HCT116 (cell line): Measurements from ENCODE around the gene CUX1. TPM values are rescaled to one million over a fixed set of nuclear protein-coding genes. Genes with fewer than 3 reads are reported as not detected.

ENCODE experiments used
- ATAC-seq: fragments of 200-7000 bp; cut with Tn5 transposase; 2 replicates; pipeline ENCODE4 v1.9.1; 2020; ENCODE audit warnings: mild to moderate bottlenecking, moderate library complexity
- BruUV-seq: library from RNA; stranded (reverse); fragments of 400-500 nt; replicated peaks from 2 replicates; lab custom pipeline; 2021; lab: Mats Ljungman, UMichigan
- CTCF ChIA-PET: fragments of 300-600 bp; sonication (Branson Sonifier 250); formaldehyde crosslinking; loops from one replicate; lab custom pipeline; 2021; ENCODE audit warnings: antibody characterized with exemption; lab: Charles Lee
- POLR2A ChIA-PET: fragments of 300-600, 350-600 bp; sonication (Branson Sonifier 250); formaldehyde crosslinking; loops from one replicate; lab custom pipeline; 2021; ENCODE audit warnings: antibody characterized with exemption; lab: Charles Lee
- RAD21 ChIA-PET, 2 experiments: fragments of 300-600 bp; sonication (Branson Sonifier 250); formaldehyde crosslinking; loops; one replicate each; lab custom pipeline; 2023; ENCODE audit warnings: low total read pairs in 2 of 2; ENCODE audit not compliant: uncharacterized antibody in 2 of 2, unreplicated experiment in 2 of 2, low non-redundant PET in 1 of 2; lab: Charles Lee
- DNase-seq: peaks from one replicate; pipeline ENCODE4 v3.0.0-alpha.2; 2010; ENCODE audit warnings: low read depth, low spot score
- H2AFZ ChIP-seq: fragments of 200-600 bp; shearing (Covaris generic), sonication (generic); 2 replicates; pipeline ENCODE4 v1.6.1; 2017; ENCODE audit warnings: low read depth, mixed run types, mixed read lengths, antibody characterized with exemption, low read length; ENCODE audit not compliant: poor library complexity, severe bottlenecking
- H3K27ac ChIP-seq: 2 replicates; pipeline ENCODE4 v1.5.1; 2012; ENCODE audit warnings: low read depth, low read length
- H3K27me3 ChIP-seq: fragments of 200-600 bp; sonication (generic); 2 replicates; pipeline ENCODE4 v1.6.1; 2016; ENCODE audit warnings: mixed run types, low read length, mixed read lengths; ENCODE audit not compliant: insufficient read depth
- H3K36me3 ChIP-seq, 2 experiments: fragments of 200-500 bp in 1 of 2; fragments of 200-600 bp in 1 of 2; sonication (Bioruptor generic) in 1 of 2; sonication (generic) in 1 of 2; 2 replicates each; pipeline versions ENCODE4 v1.5.1 to v1.6.1; 2014 to 2016; ENCODE audit warnings: low read length in 2 of 2, inconsistent platforms in 1 of 2, mixed read lengths in 1 of 2, mixed run types in 1 of 2; ENCODE audit not compliant: insufficient read depth in 2 of 2, control insufficient read depth in 1 of 2
- H3K4me1 ChIP-seq, 2 experiments: fragments of 200-600 bp in 1 of 2; sonication (generic) in 1 of 2; 2 replicates each; pipeline versions ENCODE4 v1.5.1 to v1.6.1; 2012 to 2017; ENCODE audit warnings: low read length in 2 of 2, inconsistent platforms in 1 of 2, mild to moderate bottlenecking in 1 of 2, mixed read lengths in 1 of 2, mixed run types in 1 of 2, moderate library complexity in 1 of 2; ENCODE audit not compliant: insufficient read depth in 2 of 2, control insufficient read depth in 1 of 2
- H3K4me2 ChIP-seq: fragments of 200-600 bp; sonication (generic); 2 replicates; pipeline ENCODE4 v1.6.1; 2017; ENCODE audit warnings: mixed run types, low read length, mixed read lengths
- H3K4me3 ChIP-seq, 2 experiments: fragments of 200-600 bp in 1 of 2; sonication (generic) in 1 of 2; replicated peaks in 1 of 2; 2 replicates each; pipeline ENCODE4 v1.5.1; 2011 to 2016; ENCODE audit warnings: low read length in 2 of 2, control low read depth in 1 of 2, low read depth in 1 of 2, mild to moderate bottlenecking in 1 of 2, mixed read lengths in 1 of 2, mixed run types in 1 of 2
- H3K79me2 ChIP-seq: fragments of 200-600 bp; sonication (generic); 2 replicates; pipeline ENCODE4 v1.6.1; 2017; ENCODE audit warnings: mild to moderate bottlenecking, mixed run types, low read length, moderate library complexity, mixed read lengths; ENCODE audit not compliant: insufficient read depth
- H3K9ac ChIP-seq: fragments of 200-600 bp; sonication (generic); 2 replicates; pipeline ENCODE4 v1.6.1; 2016; ENCODE audit warnings: low read length, mixed read lengths
- H3K9me2 ChIP-seq: fragments of 200-600 bp; sonication (generic), shearing (Covaris generic); 2 replicates; pipeline ENCODE4 v1.6.1; 2017; ENCODE audit warnings: mixed run types, mild to moderate bottlenecking, moderate library complexity; ENCODE audit not compliant: insufficient read depth
- H3K9me3 ChIP-seq, 2 experiments: fragments of 200-500 bp in 1 of 2; fragments of 200-600 bp in 1 of 2; sonication (Bioruptor generic) in 1 of 2; sonication (generic) in 1 of 2; 2 replicates each; pipeline ENCODE4 v1.6.1; 2014 to 2017; ENCODE audit warnings: low read length in 2 of 2, mixed read lengths in 2 of 2, inconsistent platforms in 1 of 2, low read depth in 1 of 2, mild to moderate bottlenecking in 1 of 2, mixed run types in 1 of 2, moderate library complexity in 1 of 2; ENCODE audit not compliant: control insufficient read depth in 1 of 2, insufficient read depth in 1 of 2
- H4K20me1 ChIP-seq: fragments of 200-600 bp; sonication (generic), shearing (Covaris generic); 2 replicates; pipeline ENCODE4 v1.6.1; 2017; ENCODE audit warnings: mixed run types, mild to moderate bottlenecking, moderate library complexity; ENCODE audit not compliant: insufficient read depth
- EGR1 ChIP-seq: IDR thresholded peaks from 2 replicates; pipeline ENCODE4 v1.6.1; 2012; ENCODE audit warnings: low read depth
- ELF1 ChIP-seq: IDR thresholded peaks from 2 replicates; pipeline ENCODE4 v1.6.1; 2012; ENCODE audit warnings: low read depth, borderline replicate concordance
- FOSL1 ChIP-seq: IDR thresholded peaks from 2 replicates; pipeline ENCODE4 v1.6.1; 2012; ENCODE audit warnings: low read depth
- JUND ChIP-seq: IDR thresholded peaks from 2 replicates; pipeline ENCODE4 v1.6.1; 2012
- POLR2A ChIP-seq: IDR thresholded peaks from 2 replicates; pipeline ENCODE4 v1.7.0; 2011; ENCODE audit warnings: borderline replicate concordance; ENCODE audit not compliant: insufficient read depth, insufficient read length; ENCODE audit errors: extremely low read depth
- SRF ChIP-seq: IDR thresholded peaks from 2 replicates; pipeline ENCODE4 v1.6.1; 2012; ENCODE audit warnings: low read depth
- TCF7L2 ChIP-seq: IDR thresholded peaks from 2 replicates; pipeline ENCODE4 v1.7.0; 2011; ENCODE audit warnings: borderline replicate concordance, inconsistent platforms; ENCODE audit not compliant: insufficient read depth, insufficient read length; ENCODE audit errors: extremely low read depth
- YY1 ChIP-seq: IDR thresholded peaks from 2 replicates; pipeline ENCODE4 v1.6.1; 2011; ENCODE audit warnings: low read length, low read depth, moderate library complexity, mild to moderate bottlenecking; ENCODE audit not compliant: insufficient replicate concordance; ENCODE audit errors: extremely low read depth
- ZFX ChIP-seq: fragments of 450-650 bp; IDR thresholded peaks from 2 replicates; pipeline ENCODE4 v1.6.1; 2017
- intact Hi-C: fragments of 100-400 bp; cut with micrococcal nuclease; formaldehyde crosslinking; loops from 2 replicates; pipeline ENCODE4 v1.10.0; 2022
- total RNA-seq: library from RNA; stranded (reverse); gene quantifications from one replicate; pipeline ENCODE4 v1.2.1, GENCODE V29; 2021; ENCODE audit not compliant: unreplicated experiment
- TF ChIP-seq, protein P1 (sequence below): IDR thresholded peaks from 2 replicates; pipeline ENCODE4 v1.6.1; 2012

The CUX1 gene
- total RNA-seq, 1 experiment from 2014 or later, result 68.9 TPM

DNA sequence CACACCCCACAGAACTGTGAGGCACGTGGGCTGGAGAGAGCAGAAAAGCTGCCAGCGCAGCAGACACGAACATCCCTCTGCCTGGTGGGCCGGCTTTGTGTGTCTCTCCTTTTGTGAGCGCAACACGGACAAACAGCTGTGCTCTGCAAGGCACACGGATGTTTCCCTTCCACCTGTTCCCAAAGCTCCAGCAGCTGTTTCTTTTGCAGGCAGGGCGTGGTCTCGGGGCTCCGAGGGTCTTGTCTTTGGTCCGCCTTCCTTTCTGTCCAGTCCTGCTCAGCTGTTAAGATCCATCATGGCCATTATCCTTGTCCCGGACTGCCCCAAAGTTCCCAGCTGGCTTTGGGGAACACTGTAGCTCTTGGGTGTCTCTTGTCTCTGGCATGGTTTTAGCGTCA is 436.5 kb downstream of the CUX1 start:
- RAD21 ChIA-PET, result interaction anchor here in 1 of 2 experiments (0.5 kb wide), 1 partner anchor 10 kb away, joined by 3 read pairs; no protein-coding TSS in a partner anchor
- no peaks in the 10 kb centered on the region for H3K4me1 ChIP-seq
- no peaks in the 10 kb centered on the region for H3K79me2 ChIP-seq
- H2AFZ ChIP-seq, result no peak overlapping the region
- POLR2A ChIA-PET, result no interaction called here
- no peaks in the 10 kb centered on the region; the same call in 1 of the 2 replicates for H4K20me1 ChIP-seq
- H3K27me3 ChIP-seq, result no peaks in the 10 kb centered on the region
- H3K9ac ChIP-seq, result no peak overlapping the region
- TF ChIP-seq EGR1 (no peak), JUND (no peak)
- TF ChIP-seq, protein P1, sequence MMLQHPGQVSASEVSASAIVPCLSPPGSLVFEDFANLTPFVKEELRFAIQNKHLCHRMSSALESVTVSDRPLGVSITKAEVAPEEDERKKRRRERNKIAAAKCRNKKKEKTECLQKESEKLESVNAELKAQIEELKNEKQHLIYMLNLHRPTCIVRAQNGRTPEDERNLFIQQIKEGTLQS, result no peak
- TF ChIP-seq, all 23 proteins: peak for 0
- intact Hi-C loops, result no loop called here
- CTCF ChIA-PET, result no interaction called here
- Histone ChIP-seq H3K27ac (no peak overlapping the region), H3K36me3 (peaks cover 0 to 3% of the 10 kb centered on the region in 2 experiments; a peak in 1 of 4 replicates), H3K4me2 (no peak overlapping the region), H3K9me3 (no peaks in the 10 kb centered on the region), H3K4me3 (no peak overlapping the region), H3K9me2 (no peaks in the 10 kb centered on the region)
- no peak for ATAC-seq
- no peak for DNase-seq
- no TSS peak for BruUV-seq

DNA sequence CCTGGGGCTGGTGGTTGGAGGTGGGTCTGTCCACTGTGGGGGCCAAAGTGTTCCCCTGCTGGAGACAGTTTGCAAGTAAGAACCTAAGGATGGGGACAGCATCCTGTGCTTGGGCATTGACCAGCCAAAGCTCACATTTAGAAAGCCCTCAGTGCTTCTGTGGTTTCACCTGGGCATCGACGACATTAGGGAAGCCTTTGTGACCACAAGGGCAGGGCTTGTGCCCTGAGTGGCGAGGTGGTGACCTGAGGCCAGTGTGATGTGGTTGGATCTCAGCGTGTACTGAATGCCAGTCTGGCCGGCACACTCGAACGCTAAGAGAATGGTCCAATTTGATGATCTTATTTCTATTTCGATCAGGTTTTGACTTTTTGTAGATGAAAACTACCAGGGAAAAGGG is 437.1 kb downstream of the CUX1 start:
- POLR2A ChIA-PET, result no interaction called here
- no peaks in the 10 kb centered on the region; the same call in 1 of the 2 replicates for H4K20me1 ChIP-seq
- RAD21 ChIA-PET, result interaction anchor here in 1 of 2 experiments (0.5 kb wide), 1 partner anchor 9 kb away, joined by 3 read pairs; no protein-coding TSS in a partner anchor
- BruUV-seq, result no TSS peak
- intact Hi-C loops, result no loop called here
- H3K27ac ChIP-seq, result no peak overlapping the region
- no peaks in the 10 kb centered on the region for H3K9me3 ChIP-seq
- no peak for DNase-seq
- peaks cover 0 to under 1% of the 10 kb centered on the region in 2 experiments; a peak in 1 of 4 replicates for H3K36me3 ChIP-seq
- H3K9me2 ChIP-seq, result no peaks in the 10 kb centered on the region
- CTCF ChIA-PET, result no interaction called here
- H3K27me3 ChIP-seq, result no peaks in the 10 kb centered on the region
- no peak overlapping the region for H3K4me3 ChIP-seq
- no peak for ATAC-seq
- H3K4me2 ChIP-seq, result no peak overlapping the region
- no peaks in the 10 kb centered on the region for H3K4me1 ChIP-seq
- TF ChIP-seq EGR1, result no peak
- no peak for TF ChIP-seq SRF
- TF ChIP-seq JUND, result no peak
- no peak for TF ChIP-seq ZFX
- TF ChIP-seq FOSL1, result no peak
- no peak for TF ChIP-seq YY1
- TF ChIP-seq POLR2A, result no peak
- no peak for TF ChIP-seq ELF1
- no peak for TF ChIP-seq TCF7L2
- H3K9ac ChIP-seq, result no peak overlapping the region
- H3K79me2 ChIP-seq, result no peaks in the 10 kb centered on the region
- H2AFZ ChIP-seq, result no peak overlapping the region
